ENCODE measurements around the gene CCDC89.

GRCh38 chr11:85732965-85733364 lies 47.0 kb upstream of the CCDC89 start:
- no peak for TF ChIP-seq CTCF (IDR thresholded peaks at IDR 0.05)
- no peak for TF ChIP-seq POLR2A (IDR thresholded peaks at IDR 0.05)
- no peak for TF ChIP-seq EP300 (IDR thresholded peaks at IDR 0.05)
